ENCODE data around the gene TOP3A. TPM values are rescaled to one million over a fixed set of nuclear protein-coding genes. Genes with fewer than 3 reads are reported as not detected.

Gene TOP3A
- polyA plus RNA-seq, 1 donor (not counting 4 experiments of a cell fraction or from before 2014, with no cell fraction given) = 11.6 TPM

DNA sequence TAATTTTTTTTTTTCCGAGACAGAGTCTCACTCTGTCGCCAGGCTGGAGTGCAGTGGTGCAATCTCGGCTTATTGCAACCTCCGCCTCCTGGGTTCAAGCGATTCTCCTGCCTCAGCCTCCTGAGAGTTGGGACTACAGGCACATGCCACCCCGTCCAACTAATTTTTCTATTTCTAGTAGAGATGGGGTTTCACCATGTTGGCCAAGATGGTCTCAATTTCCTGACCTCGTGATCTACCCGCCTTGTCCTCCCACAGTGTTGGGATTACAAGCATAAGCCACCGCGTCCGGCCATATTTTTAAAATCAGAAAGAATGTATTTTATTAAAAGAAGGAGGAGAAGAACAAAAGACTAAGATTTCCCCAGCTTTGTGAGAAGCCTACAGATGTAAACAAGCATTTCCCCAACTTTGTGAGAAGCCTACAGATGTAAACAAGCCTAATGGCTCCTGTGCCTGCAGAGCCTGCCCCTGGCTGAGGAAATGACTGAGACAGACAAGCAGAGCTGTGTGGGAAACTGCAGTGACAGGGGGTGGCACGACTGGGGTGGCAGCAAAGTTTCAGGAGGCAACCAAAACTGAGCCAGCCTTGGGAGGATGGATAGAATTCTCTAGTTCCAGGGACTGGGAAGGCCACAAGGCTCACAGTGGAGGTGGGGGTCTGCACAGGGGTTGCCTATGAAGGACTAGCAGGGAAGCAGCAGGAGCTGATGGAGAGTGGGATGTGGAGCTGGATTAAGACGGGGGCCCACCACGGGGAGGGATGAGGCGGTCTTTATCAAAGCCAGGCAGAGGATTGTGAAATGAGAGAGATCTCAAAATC lies 22.9 kb downstream of the TOP3A start:
- Histone ChIP-seq H3K4me3 (ENCODE audit: control insufficient read depth in 2 of 3, extremely low read depth in 1 of 3, insufficient read depth in 2 of 3, low read depth in 1 of 3, low read length in 3 of 3) (no peak overlapping the region), H3K9ac (ENCODE audit: control insufficient read depth, extremely low read depth, insufficient read depth, low read length) (no peak overlapping the region), H3K27ac (ENCODE audit: control insufficient read depth, insufficient read depth, low read length) (no peak overlapping the region), H3K4me2 (ENCODE audit: control insufficient read depth, extremely low read depth, insufficient read depth, low read depth, low read length) (no peak overlapping the region), H3K9me1 (ENCODE audit: control insufficient read depth, extremely low read depth, insufficient read depth, low read length) (no peaks in the 10 kb centered on the region), H3K9me3 (ENCODE audit: control insufficient read depth, low read depth, low read length) (no peaks in the 10 kb centered on the region), H3K36me3 (ENCODE audit: control insufficient read depth in 2 of 2, extremely low read depth in 1 of 2, insufficient read depth in 2 of 2, low read length in 2 of 2) (peaks cover 19 to 24% of the 10 kb centered on the region in 2 experiments), H4K20me1 (ENCODE audit: control insufficient read depth, extremely low read depth, insufficient read depth, low read length) (no peaks in the 10 kb centered on the region), H3K4me1 (ENCODE audit: control insufficient read depth, extremely low read depth, insufficient read depth, low read length) (no peaks in the 10 kb centered on the region), H3K27me3 (ENCODE audit: control insufficient read depth, extremely low read depth, insufficient read depth, low read length) (no peaks in the 10 kb centered on the region), H3K79me2 (ENCODE audit: control insufficient read depth, insufficient read depth, low read length) (no peaks in the 10 kb centered on the region), H2AFZ (ENCODE audit: control insufficient read depth, low read length) (no peak overlapping the region)
- FAIRE-seq (no peak), DNase-seq (ENCODE audit: low read depth, low spot score) (no peak)
- dilution Hi-C loops (cut with MboI; ENCODE audit: extremely low pct_ligation_motif_present, low sequenced_read_pairs) = no loop called here
- TF ChIP-seq EZH2 (IDR thresholded peaks at IDR 0.05; ENCODE audit: low read length) = no peak
- TF ChIP-seq, protein P1, sequence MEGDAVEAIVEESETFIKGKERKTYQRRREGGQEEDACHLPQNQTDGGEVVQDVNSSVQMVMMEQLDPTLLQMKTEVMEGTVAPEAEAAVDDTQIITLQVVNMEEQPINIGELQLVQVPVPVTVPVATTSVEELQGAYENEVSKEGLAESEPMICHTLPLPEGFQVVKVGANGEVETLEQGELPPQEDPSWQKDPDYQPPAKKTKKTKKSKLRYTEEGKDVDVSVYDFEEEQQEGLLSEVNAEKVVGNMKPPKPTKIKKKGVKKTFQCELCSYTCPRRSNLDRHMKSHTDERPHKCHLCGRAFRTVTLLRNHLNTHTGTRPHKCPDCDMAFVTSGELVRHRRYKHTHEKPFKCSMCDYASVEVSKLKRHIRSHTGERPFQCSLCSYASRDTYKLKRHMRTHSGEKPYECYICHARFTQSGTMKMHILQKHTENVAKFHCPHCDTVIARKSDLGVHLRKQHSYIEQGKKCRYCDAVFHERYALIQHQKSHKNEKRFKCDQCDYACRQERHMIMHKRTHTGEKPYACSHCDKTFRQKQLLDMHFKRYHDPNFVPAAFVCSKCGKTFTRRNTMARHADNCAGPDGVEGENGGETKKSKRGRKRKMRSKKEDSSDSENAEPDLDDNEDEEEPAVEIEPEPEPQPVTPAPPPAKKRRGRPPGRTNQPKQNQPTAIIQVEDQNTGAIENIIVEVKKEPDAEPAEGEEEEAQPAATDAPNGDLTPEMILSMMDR (optimal IDR thresholded peaks at IDR 0.05 in 1 of 3, IDR thresholded peaks at IDR 0.05 in 1 of 3, conservative IDR thresholded peaks at IDR 0.05 in 1 of 3; ENCODE audit: extremely low read depth in 1 of 3, insufficient read depth in 2 of 3, low read length in 3 of 3) = no peak

- no peak overlapping the region for H3K4me2 ChIP-seq (ENCODE audit: control insufficient read depth, extremely low read depth, insufficient read depth, low read depth, low read length)
- no peaks in the 10 kb centered on the region for H3K9me3 ChIP-seq (ENCODE audit: control insufficient read depth, low read depth, low read length)
- H4K20me1 ChIP-seq (ENCODE audit: control insufficient read depth, extremely low read depth, insufficient read depth, low read length) = no peaks in the 10 kb centered on the region
- no peaks in the 10 kb centered on the region for H3K79me2 ChIP-seq (ENCODE audit: control insufficient read depth, insufficient read depth, low read length)
- H3K4me3 ChIP-seq (ENCODE audit: control insufficient read depth in 2 of 3, extremely low read depth in 1 of 3, insufficient read depth in 2 of 3, low read depth in 1 of 3, low read length in 3 of 3) = no peak overlapping the region
- H2AFZ ChIP-seq (ENCODE audit: control insufficient read depth, low read length) = no peak overlapping the region
- H3K9ac ChIP-seq (ENCODE audit: control insufficient read depth, extremely low read depth, insufficient read depth, low read length) = no peak overlapping the region
- FAIRE-seq (no peak), DNase-seq (ENCODE audit: low read depth, low spot score) (no peak)
- no peak for TF ChIP-seq EZH2 (IDR thresholded peaks at IDR 0.05; ENCODE audit: low read length)
- TF ChIP-seq, protein P1 (optimal IDR thresholded peaks at IDR 0.05 in 1 of 3, IDR thresholded peaks at IDR 0.05 in 1 of 3, conservative IDR thresholded peaks at IDR 0.05 in 1 of 3; ENCODE audit: extremely low read depth in 1 of 3, insufficient read depth in 2 of 3, low read length in 3 of 3) = no peak
- no peaks in the 10 kb centered on the region for H3K9me1 ChIP-seq (ENCODE audit: control insufficient read depth, extremely low read depth, insufficient read depth, low read length)
- H3K4me1 ChIP-seq (ENCODE audit: control insufficient read depth, extremely low read depth, insufficient read depth, low read length) = no peaks in the 10 kb centered on the region
- H3K27ac ChIP-seq (ENCODE audit: control insufficient read depth, insufficient read depth, low read length) = no peak overlapping the region
- H3K27me3 ChIP-seq (ENCODE audit: control insufficient read depth, extremely low read depth, insufficient read depth, low read length) = no peaks in the 10 kb centered on the region
- dilution Hi-C loops (cut with MboI; ENCODE audit: extremely low pct_ligation_motif_present, low sequenced_read_pairs) = no loop called here
- peaks cover 25 to 34% of the 10 kb centered on the region in 2 experiments for H3K36me3 ChIP-seq (ENCODE audit: control insufficient read depth in 2 of 2, extremely low read depth in 1 of 2, insufficient read depth in 2 of 2, low read length in 2 of 2)
These were observed 29.5 kb downstream of the TOP3A start for GRCh38 chr17:18285296-18285695.

Measured in keratinocyte (primary cell).